Activated CD8-positive, alpha-beta memory T cell treated with anti-CD3 and anti-CD28 coated beads for 4 hours (primary cell): ENCODE data around the gene INTS2.
A peak's percentile ranks its signal among the peaks of the same experiment; 100 is the strongest.
"Not testable (repeated sequence)": the region's sequence is repeated elsewhere in the genome, so short reads cannot be mapped to it uniquely, and the experiment has no call there.

Source experiments
- DNase-seq, 2 donors: peaks; one replicate each; pipeline ENCODE4 v3.0.0-alpha.2; 2020; ENCODE audit warnings: low read depth in 2 of 2

Gene INTS2

GRCh38 chr17:61849674-61850073 lies 78.1 kb downstream of the INTS2 start:
- DNase-seq: no peak

GRCh38 chr17:61848896-61849295 lies 78.9 kb downstream of the INTS2 start:
- no peak for DNase-seq

- DNase-seq: no peak
These were observed 79.5 kb downstream of the INTS2 start for GRCh38 chr17:61848247-61848646.

- DNase-seq: no peak
These were observed 80.1 kb downstream of the INTS2 start for GRCh38 chr17:61847659-61848058.

GRCh38 chr17:61846761-61847375 lies 80.9 kb downstream of the INTS2 start:
- no peak for DNase-seq

GRCh38 chr17:61846088-61846487 lies 81.7 kb downstream of the INTS2 start:
- DNase-seq: no peak

- DNase-seq: no peak
These were observed 84.3 kb downstream of the INTS2 start for GRCh38 chr17:61843435-61843834.

- no peak for DNase-seq
These were observed 84.9 kb downstream of the INTS2 start for GRCh38 chr17:61842899-61843298.

GRCh38 chr17:61839300-61839786 lies 88.4 kb downstream of the INTS2 start:
- DNase-seq: no peak

- DNase-seq: peak in 1 of 2 donors; percentile 10
These were observed 90.4 kb downstream of the INTS2 start for GRCh38 chr17:61837175-61838051.

- DNase-seq: no peak
These were observed 91.3 kb downstream of the INTS2 start for GRCh38 chr17:61836266-61837174.

GRCh38 chr17:61835606-61836005 lies 92.2 kb downstream of the INTS2 start:
- DNase-seq: no peak

GRCh38 chr17:61834610-61835009 lies 93.2 kb downstream of the INTS2 start:
- DNase-seq: no peak

GRCh38 chr17:61833536-61834193 lies 94.1 kb downstream of the INTS2 start:
- DNase-seq: no peak

- DNase-seq: no peak
These were observed 95.3 kb downstream of the INTS2 start for GRCh38 chr17:61832463-61832862.

- no peak for DNase-seq
These were observed 96.7 kb downstream of the INTS2 start for GRCh38 chr17:61831099-61831498.

- no peak for DNase-seq
These were observed 99.1 kb downstream of the INTS2 start for GRCh38 chr17:61828694-61829093.

- DNase-seq: no peak
These were observed 100.0 kb downstream of the INTS2 start for GRCh38 chr17:61827649-61828395.

GRCh38 chr17:61826866-61827265 lies 100.9 kb downstream of the INTS2 start:
- not testable (repeated sequence) for DNase-seq

GRCh38 chr17:61826198-61826597 lies 101.6 kb downstream of the INTS2 start:
- not testable (repeated sequence) for DNase-seq
